Neural cell (in vitro differentiated cells): Measurements from ENCODE around the gene AMPD2. TPM values are rescaled to one million over a fixed set of nuclear protein-coding genes. Genes with fewer than 3 reads are reported as not detected.

Experiments
- H2AFZ ChIP-seq: fragments of 200-600, 300-800 bp; sonication (generic), shearing (Covaris generic); 2 replicates; pipeline ENCODE4 v1.6.0; 2014; ENCODE audit warnings: low read depth, mild to moderate bottlenecking, antibody characterized with exemption, low read length, moderate library complexity
- H3F3A ChIP-seq: fragments of 200-600 bp; shearing (Covaris generic); 2 replicates; pipeline ENCODE4 v1.6.1; 2016; ENCODE audit warnings: mild to moderate bottlenecking, moderate library complexity, mixed read lengths, antibody characterized with exemption, low read length; ENCODE audit not compliant: insufficient read depth, poor library complexity, severe bottlenecking
- H3K27ac ChIP-seq: fragments of 200-600, 300-800 bp; sonication (generic), shearing (Covaris generic); 2 replicates; pipeline ENCODE4 v1.5.1; 2014; ENCODE audit warnings: mild to moderate bottlenecking, low read length, moderate library complexity
- H3K27me3 ChIP-seq: fragments of 300-800, 200-600 bp; sonication (generic), shearing (Covaris generic); 2 replicates; pipeline ENCODE4 v1.6.0; 2014; ENCODE audit warnings: mild to moderate bottlenecking, low read depth, low read length, moderate library complexity; ENCODE audit not compliant: insufficient read depth
- H3K36me3 ChIP-seq: fragments of 300-800, 200-600 bp; sonication (generic), shearing (Covaris generic); 2 replicates; pipeline ENCODE4 v1.5.1; 2014; ENCODE audit warnings: mild to moderate bottlenecking, antibody characterized with exemption, low read length, moderate library complexity; ENCODE audit not compliant: insufficient read depth
- H3K4me2 ChIP-seq: fragments of 300-800, 200-600 bp; sonication (generic), shearing (Covaris generic); 2 replicates; pipeline ENCODE4 v1.6.0; 2014; ENCODE audit warnings: mild to moderate bottlenecking, low read length
- H3K4me3 ChIP-seq: fragments of 300-800, 200-600 bp; sonication (generic), shearing (Covaris generic); 2 replicates; pipeline ENCODE4 v1.5.1; 2014; ENCODE audit warnings: mild to moderate bottlenecking, low read length, moderate library complexity
- H3K79me2 ChIP-seq: fragments of 200-600 bp; shearing (Covaris generic); replicated peaks from 2 replicates; pipeline ENCODE4 v1.6.0; 2014; ENCODE audit warnings: mild to moderate bottlenecking, low read length, moderate library complexity; ENCODE audit not compliant: insufficient read depth
- H3K9ac ChIP-seq: fragments of 300-800, 200-600 bp; sonication (generic), shearing (Covaris generic); 2 replicates; pipeline ENCODE4 v1.6.1; 2016; ENCODE audit warnings: mild to moderate bottlenecking, low read length, mixed read lengths
- H3K9me2 ChIP-seq: fragments of 200-600 bp; shearing (Covaris generic); 2 replicates; pipeline ENCODE4 v1.6.1; 2016; ENCODE audit warnings: mild to moderate bottlenecking, low read length, mixed read lengths; ENCODE audit not compliant: insufficient read depth
- H3K9me3 ChIP-seq: fragments of 200-600, 300-800 bp; sonication (generic), shearing (Covaris generic); 2 replicates; pipeline ENCODE4 v1.6.1; 2016; ENCODE audit warnings: mild to moderate bottlenecking, mixed run types, low read length, moderate library complexity, mixed read lengths
- H4K20me1 ChIP-seq: fragments of 200-600 bp; shearing (Covaris generic); 2 replicates; pipeline ENCODE4 v1.6.1; 2016; ENCODE audit warnings: mild to moderate bottlenecking, mixed run types; ENCODE audit not compliant: insufficient read depth
- EP300 ChIP-seq: fragments of 450-650 bp; conservative IDR thresholded peaks from 2 replicates; pipeline ENCODE4 v1.6.1; 2014; ENCODE audit warnings: antibody characterized with exemption, mild to moderate bottlenecking, moderate library complexity; ENCODE audit not compliant: poor library complexity, severe bottlenecking
- EZH2 ChIP-seq: fragments of 200-600, 300-800 bp; shearing (Covaris generic), sonication (generic); IDR thresholded peaks from 2 replicates; pipeline ENCODE4 v1.6.1; 2014; ENCODE audit warnings: antibody characterized with exemption, low read length, borderline replicate concordance, mild to moderate bottlenecking; ENCODE audit not compliant: insufficient read depth, poor library complexity, severe bottlenecking
- POLR2AphosphoS5 ChIP-seq: IDR thresholded peaks from 2 replicates; pipeline ENCODE4 v1.6.1; 2012
- RAD21 ChIP-seq: fragments of 450-650 bp; conservative IDR thresholded peaks from 2 replicates; pipeline ENCODE4 v1.6.1; 2014; ENCODE audit warnings: antibody characterized with exemption, mild to moderate bottlenecking, moderate library complexity
- SMC3 ChIP-seq: fragments of 450-650 bp; conservative IDR thresholded peaks from 2 replicates; pipeline ENCODE4 v1.6.1; 2014; ENCODE audit warnings: antibody characterized with exemption, mild to moderate bottlenecking, moderate library complexity; ENCODE audit not compliant: poor library complexity
- TAF1 ChIP-seq: IDR thresholded peaks from 2 replicates; pipeline ENCODE4 v1.6.1; 2012; ENCODE audit warnings: low read depth
- polyA plus RNA-seq: library from polyadenylated mRNA; depleted of rRNA; stranded (reverse); fragments of >200 nt; gene quantifications from 2 replicates; pipeline ENCODE4 v1.2.3, GENCODE V29; 2014
- TF ChIP-seq, protein P1 (sequence below): fragments of 450-650 bp; IDR thresholded peaks from 2 replicates; pipeline ENCODE4 v1.5.1; 2014; ENCODE audit warnings: antibody characterized with exemption, mild to moderate bottlenecking, moderate library complexity; ENCODE audit not compliant: poor library complexity, severe bottlenecking
- TF ChIP-seq, protein P2 (sequence below): IDR thresholded peaks from 2 replicates; pipeline ENCODE4 v1.6.1; 2012; ENCODE audit warnings: borderline replicate concordance

AMPD2 gene
- polyA plus RNA-seq, 1 donor from 2014 or later: 104 TPM

DNA sequence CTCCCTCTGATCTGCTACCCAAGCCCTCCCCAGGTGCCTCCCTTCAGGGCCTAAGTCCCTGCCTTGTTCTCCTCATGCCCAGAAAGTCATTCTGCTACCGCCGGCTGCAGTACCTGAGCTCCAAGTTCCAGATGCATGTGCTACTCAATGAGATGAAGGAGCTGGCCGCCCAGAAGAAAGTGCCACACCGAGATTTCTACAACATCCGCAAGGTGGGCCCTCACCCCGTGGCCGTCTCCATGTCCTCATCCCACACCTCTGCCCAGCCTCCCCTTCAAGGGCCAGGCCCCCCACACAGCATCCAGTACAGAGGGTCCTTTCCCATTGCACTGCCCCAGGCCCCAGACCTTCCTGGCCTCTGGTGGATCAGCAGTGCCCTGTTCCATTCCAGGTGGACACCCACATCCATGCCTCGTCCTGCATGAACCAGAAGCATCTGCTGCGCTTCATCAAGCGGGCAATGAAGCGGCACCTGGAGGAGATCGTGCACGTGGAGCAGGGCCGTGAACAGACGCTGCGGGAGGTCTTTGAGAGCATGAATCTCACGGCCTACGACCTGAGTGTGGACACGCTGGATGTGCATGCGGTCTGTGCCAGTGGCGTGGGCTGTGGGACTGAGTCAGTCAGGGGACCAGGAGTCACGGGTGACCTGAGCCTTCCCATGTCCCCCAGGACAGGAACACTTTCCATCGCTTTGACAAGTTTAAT, 8.2 kb downstream of the AMPD2 start:
- Histone ChIP-seq H3K79me2 (peaks cover 13% of the 10 kb centered on the region), H3K27ac (no peak overlapping the region), H3K27me3 (no peaks in the 10 kb centered on the region), H3K36me3 (no peaks in the 10 kb centered on the region), H3K4me2 (no peak overlapping the region), H3K4me3 (no peak overlapping the region), H3F3A (no peaks in the 10 kb centered on the region), H3K9ac (no peak overlapping the region), H4K20me1 (no peaks in the 10 kb centered on the region), H3K9me3 (no peaks in the 10 kb centered on the region), H3K9me2 (no peaks in the 10 kb centered on the region), H2AFZ (no peak overlapping the region)
- TF ChIP-seq TAF1: no peak
- TF ChIP-seq SMC3: no peak
- TF ChIP-seq EZH2: no peak

DNA sequence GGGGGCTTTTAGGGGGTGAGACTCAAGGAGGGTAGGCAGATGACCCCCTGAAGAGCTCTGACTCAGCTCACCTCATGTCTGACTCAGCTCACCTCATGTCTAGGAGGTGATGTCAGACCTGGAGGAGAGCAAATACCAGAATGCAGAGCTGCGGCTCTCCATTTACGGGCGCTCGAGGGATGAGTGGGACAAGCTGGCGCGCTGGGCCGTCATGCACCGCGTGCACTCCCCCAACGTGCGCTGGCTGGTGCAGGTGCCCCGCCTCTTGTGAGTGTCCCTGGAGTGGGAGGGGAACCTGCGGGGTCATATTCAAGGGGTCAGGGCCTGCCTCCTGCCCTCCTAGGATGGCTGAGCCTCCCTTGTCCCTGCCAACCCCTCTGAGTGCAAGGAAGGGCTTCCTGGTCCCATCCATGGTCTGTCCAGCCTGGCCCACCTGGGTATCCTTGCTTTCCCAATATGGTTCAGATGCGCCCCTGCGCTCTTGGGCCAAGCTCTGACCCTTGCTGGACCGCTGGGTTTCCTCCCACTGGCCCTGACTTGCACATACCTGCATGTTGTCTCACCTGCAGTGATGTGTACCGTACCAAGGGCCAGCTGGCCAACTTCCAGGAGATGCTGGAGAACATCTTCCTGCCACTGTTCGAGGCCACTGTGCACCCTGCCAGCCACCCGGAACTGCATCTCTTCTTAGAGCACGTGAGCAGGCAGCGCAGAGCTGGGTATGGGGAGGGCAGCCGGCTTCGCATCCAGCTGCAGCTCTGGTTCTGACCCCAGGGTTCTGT, 9.1 kb downstream of the AMPD2 start:
- H3K9me3 ChIP-seq: no peaks in the 10 kb centered on the region
- H3K4me2 ChIP-seq: no peak overlapping the region
- no peak overlapping the region for H3K9ac ChIP-seq
- TF ChIP-seq POLR2AphosphoS5 (no peak), TAF1 (no peak), EZH2 (no peak), RAD21 (no peak), EP300 (no peak)
- TF ChIP-seq, protein P1, sequence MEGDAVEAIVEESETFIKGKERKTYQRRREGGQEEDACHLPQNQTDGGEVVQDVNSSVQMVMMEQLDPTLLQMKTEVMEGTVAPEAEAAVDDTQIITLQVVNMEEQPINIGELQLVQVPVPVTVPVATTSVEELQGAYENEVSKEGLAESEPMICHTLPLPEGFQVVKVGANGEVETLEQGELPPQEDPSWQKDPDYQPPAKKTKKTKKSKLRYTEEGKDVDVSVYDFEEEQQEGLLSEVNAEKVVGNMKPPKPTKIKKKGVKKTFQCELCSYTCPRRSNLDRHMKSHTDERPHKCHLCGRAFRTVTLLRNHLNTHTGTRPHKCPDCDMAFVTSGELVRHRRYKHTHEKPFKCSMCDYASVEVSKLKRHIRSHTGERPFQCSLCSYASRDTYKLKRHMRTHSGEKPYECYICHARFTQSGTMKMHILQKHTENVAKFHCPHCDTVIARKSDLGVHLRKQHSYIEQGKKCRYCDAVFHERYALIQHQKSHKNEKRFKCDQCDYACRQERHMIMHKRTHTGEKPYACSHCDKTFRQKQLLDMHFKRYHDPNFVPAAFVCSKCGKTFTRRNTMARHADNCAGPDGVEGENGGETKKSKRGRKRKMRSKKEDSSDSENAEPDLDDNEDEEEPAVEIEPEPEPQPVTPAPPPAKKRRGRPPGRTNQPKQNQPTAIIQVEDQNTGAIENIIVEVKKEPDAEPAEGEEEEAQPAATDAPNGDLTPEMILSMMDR: no peak
- TF ChIP-seq, protein P2, sequence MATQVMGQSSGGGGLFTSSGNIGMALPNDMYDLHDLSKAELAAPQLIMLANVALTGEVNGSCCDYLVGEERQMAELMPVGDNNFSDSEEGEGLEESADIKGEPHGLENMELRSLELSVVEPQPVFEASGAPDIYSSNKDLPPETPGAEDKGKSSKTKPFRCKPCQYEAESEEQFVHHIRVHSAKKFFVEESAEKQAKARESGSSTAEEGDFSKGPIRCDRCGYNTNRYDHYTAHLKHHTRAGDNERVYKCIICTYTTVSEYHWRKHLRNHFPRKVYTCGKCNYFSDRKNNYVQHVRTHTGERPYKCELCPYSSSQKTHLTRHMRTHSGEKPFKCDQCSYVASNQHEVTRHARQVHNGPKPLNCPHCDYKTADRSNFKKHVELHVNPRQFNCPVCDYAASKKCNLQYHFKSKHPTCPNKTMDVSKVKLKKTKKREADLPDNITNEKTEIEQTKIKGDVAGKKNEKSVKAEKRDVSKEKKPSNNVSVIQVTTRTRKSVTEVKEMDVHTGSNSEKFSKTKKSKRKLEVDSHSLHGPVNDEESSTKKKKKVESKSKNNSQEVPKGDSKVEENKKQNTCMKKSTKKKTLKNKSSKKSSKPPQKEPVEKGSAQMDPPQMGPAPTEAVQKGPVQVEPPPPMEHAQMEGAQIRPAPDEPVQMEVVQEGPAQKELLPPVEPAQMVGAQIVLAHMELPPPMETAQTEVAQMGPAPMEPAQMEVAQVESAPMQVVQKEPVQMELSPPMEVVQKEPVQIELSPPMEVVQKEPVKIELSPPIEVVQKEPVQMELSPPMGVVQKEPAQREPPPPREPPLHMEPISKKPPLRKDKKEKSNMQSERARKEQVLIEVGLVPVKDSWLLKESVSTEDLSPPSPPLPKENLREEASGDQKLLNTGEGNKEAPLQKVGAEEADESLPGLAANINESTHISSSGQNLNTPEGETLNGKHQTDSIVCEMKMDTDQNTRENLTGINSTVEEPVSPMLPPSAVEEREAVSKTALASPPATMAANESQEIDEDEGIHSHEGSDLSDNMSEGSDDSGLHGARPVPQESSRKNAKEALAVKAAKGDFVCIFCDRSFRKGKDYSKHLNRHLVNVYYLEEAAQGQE: no peak
- no peaks in the 10 kb centered on the region for H3F3A ChIP-seq
- no peaks in the 10 kb centered on the region for H3K27me3 ChIP-seq
- H3K27ac ChIP-seq: no peak overlapping the region
- H3K9me2 ChIP-seq: no peaks in the 10 kb centered on the region
- H2AFZ ChIP-seq: no peak overlapping the region
- no peaks in the 10 kb centered on the region for H3K36me3 ChIP-seq
- no peaks in the 10 kb centered on the region for H4K20me1 ChIP-seq
- no peak overlapping the region for H3K4me3 ChIP-seq
- H3K79me2 ChIP-seq: peaks cover 4% of the 10 kb centered on the region
